Uterus (tissue), 4 donors: ENCODE measurements around the gene KIFC1. TPM values are rescaled to one million over a fixed set of nuclear protein-coding genes. Genes with fewer than 3 reads are reported as not detected.

ENCODE experiments used
- DNase-seq, 2 donors: peaks; one replicate each; pipeline ENCODE4 v3.0.0-alpha.2; 2019 to 2020
- H3K27ac ChIP-seq, 2 donors: fragments of 200-600 bp; sonication (generic); 1 replicate in 1 of 2; 2 replicates in 1 of 2; pipeline ENCODE4 v1.5.1; 2016 to 2018
- H3K27me3 ChIP-seq, 2 donors: fragments of 200-600 bp; sonication (generic); one replicate each; pipeline ENCODE4 v1.5.1; 2018 to 2019; ENCODE audit warnings: control low read depth in 1 of 2
- H3K36me3 ChIP-seq, 2 donors: fragments of 200-600 bp; sonication (generic); one replicate each; pipeline ENCODE4 v1.5.1; 2019; ENCODE audit warnings: control low read depth in 1 of 2
- H3K4me1 ChIP-seq, 2 donors: fragments of 200-600 bp; sonication (generic); one replicate each; pipeline ENCODE4 v1.5.1; 2018 to 2019; ENCODE audit warnings: control low read depth in 1 of 2
- H3K4me3 ChIP-seq, 2 donors: fragments of 200-600 bp; sonication (generic); 1 replicate in 1 of 2; 2 replicates in 1 of 2; pipeline ENCODE4 v1.5.1; 2018 to 2019; ENCODE audit warnings: mild to moderate bottlenecking in 1 of 2
- H3K9me3 ChIP-seq, 2 donors: fragments of 200-600 bp; sonication (generic); one replicate each; pipeline ENCODE4 v1.5.1; 2019; ENCODE audit warnings: control low read depth in 1 of 2
- CTCF ChIP-seq, 4 experiments: fragments of 200-600 bp in 2 of 4; fragments of 450-650 bp in 2 of 4; sonication (generic) in 2 of 4; IDR thresholded peaks; one replicate each; pipeline ENCODE4 v1.5.1; 2016 to 2019; ENCODE audit warnings: antibody characterized with exemption in 4 of 4, mild to moderate bottlenecking in 2 of 4, moderate library complexity in 1 of 4
- POLR2A ChIP-seq, 2 donors: fragments of 450-650 bp; IDR thresholded peaks; one replicate each; pipeline ENCODE4 v1.6.1; 2016; ENCODE audit warnings: antibody characterized with exemption in 2 of 2, mild to moderate bottlenecking in 1 of 2, moderate library complexity in 1 of 2
- intact Hi-C: fragments of 100-400 bp; cut with DNase I; formaldehyde crosslinking; loops from one replicate; pipeline ENCODE4 v1.15.1; 2023; ENCODE audit warnings: low total_unique reads
- total RNA-seq, 4 donors: library from RNA; depleted of rRNA in 3 of 4; stranded (reverse); fragments of >200 nt in 3 of 4; gene quantifications; one replicate each; pipeline versions ENCODE4 v1.1.0 to v1.2.4, GENCODE V29; 2014 to 2023
- donor health status: DM: yes; HTN: yes; CAD: no.

KIFC1 gene
- total RNA-seq, 4 donors from 2014 or later, result 1.8 to 20.0 TPM; not detected in 2

GRCh38 chr6:33423777-33424176, 32.2 kb downstream of the KIFC1 start:
- Histone ChIP-seq H3K9me3 (no peaks in the 10 kb centered on the region), H3K4me3 (no peak overlapping the region), H3K36me3 (no peaks in the 10 kb centered on the region), H3K27me3 (no peaks in the 10 kb centered on the region), H3K4me1 (peaks cover 15 to 22% of the 10 kb centered on the region in 2 donors), H3K27ac (peak overlapping the region; percentile 95 to 99)
- intact Hi-C loops, result loop anchor here (10.0 kb wide), 1 partner anchor 129 kb away; the partner anchor contains the start of gene RGL2
- no peak for DNase-seq
- TF ChIP-seq POLR2A (IDR thresholded peaks at IDR 0.05) (no peak), CTCF (IDR thresholded peaks at IDR 0.05) (no peak)

- peak; percentile 55 to 57 for DNase-seq
Observed at GRCh38 chr6:33424855-33425667, 33.4 kb downstream of the KIFC1 start.

GRCh38 chr6:33425668-33426577, 34.3 kb downstream of the KIFC1 start:
- H3K4me3 ChIP-seq, result peak overlapping the region; percentile 67 to 71
- no peaks in the 10 kb centered on the region for H3K27me3 ChIP-seq
- intact Hi-C loops, result loop anchor here (10.0 kb wide), 1 partner anchor 131 kb away; the partner anchor contains the start of gene RGL2
- peak overlapping the region; percentile 95 to 99 for H3K27ac ChIP-seq
- peaks cover 14 to 18% of the 10 kb centered on the region in 2 donors for H3K4me1 ChIP-seq
- TF ChIP-seq CTCF (IDR thresholded peaks at IDR 0.05), result peak; percentile 45 to 75 (median 66)
- TF ChIP-seq POLR2A (IDR thresholded peaks at IDR 0.05), result peak in 1 of 2 donors; percentile 55
- DNase-seq, result peak; percentile 88 to 90
- H3K36me3 ChIP-seq, result no peaks in the 10 kb centered on the region
- no peaks in the 10 kb centered on the region for H3K9me3 ChIP-seq

More at GRCh38 chr6:33424855-33425667, 33.4 kb downstream of the KIFC1 start:
- H3K36me3 ChIP-seq, result no peaks in the 10 kb centered on the region
- peaks cover 11 to 18% of the 10 kb centered on the region in 2 donors for H3K4me1 ChIP-seq
- H3K9me3 ChIP-seq, result no peaks in the 10 kb centered on the region
- H3K27me3 ChIP-seq, result no peaks in the 10 kb centered on the region
- peak overlapping the region; percentile 67 to 71 for H3K4me3 ChIP-seq
- peak overlapping the region; percentile 95 to 99 for H3K27ac ChIP-seq
- TF ChIP-seq CTCF (IDR thresholded peaks at IDR 0.05), result peak in 1 of 4 experiments; percentile 5
- no peak for TF ChIP-seq POLR2A (IDR thresholded peaks at IDR 0.05)
- intact Hi-C loops, result loop anchor here (10.0 kb wide), 1 partner anchor 130 kb away; the partner anchor contains the start of gene RGL2

- intact Hi-C loops, result loop anchor here (10.0 kb wide), 1 partner anchor 132 kb away; the partner anchor contains the start of gene RGL2
- Histone ChIP-seq H3K4me3 (peak overlapping the region; percentile 67 to 71), H3K27me3 (no peaks in the 10 kb centered on the region), H3K4me1 (peaks cover 14 to 20% of the 10 kb centered on the region in 2 donors), H3K36me3 (no peaks in the 10 kb centered on the region), H3K27ac (peak overlapping the region; percentile 95 to 99), H3K9me3 (no peaks in the 10 kb centered on the region)
- TF ChIP-seq CTCF (IDR thresholded peaks at IDR 0.05), result no peak
- no peak for TF ChIP-seq POLR2A (IDR thresholded peaks at IDR 0.05)
- no peak for DNase-seq
Observed at GRCh38 chr6:33426590-33427511, 35.2 kb downstream of the KIFC1 start.
